NCI-H1417 (cell line): Measurements from ENCODE around the gene PMF1.
"Not testable (repeated sequence)": the region's sequence is repeated elsewhere in the genome, so short reads cannot be mapped to it uniquely, and the experiment has no call there.

Experiments
- DNase-seq, 3 experiments: peaks; one replicate each; lab custom pipeline; 2025; lab: John Stamatoyannopoulos, UW

PMF1 gene

GRCh38 chr1:156196445-156196844, 16.4 kb upstream of the PMF1 start:
- DNase-seq = no peak

GRCh38 chr1:156198831-156199349, 13.9 kb upstream of the PMF1 start:
- no peak for DNase-seq

- DNase-seq = no peak
Measured at GRCh38 chr1:156200044-156200443, 12.8 kb upstream of the PMF1 start.

- DNase-seq = no peak
Measured at GRCh38 chr1:156203331-156203730, 9.5 kb upstream of the PMF1 start.

- DNase-seq = no peak
Measured at GRCh38 chr1:156204686-156205085, 8.1 kb upstream of the PMF1 start.

GRCh38 chr1:156211243-156211642, 1.6 kb upstream of the PMF1 start:
- DNase-seq = no peak

- peak in 1 of 3 experiments; percentile 31 for DNase-seq
Measured at GRCh38 chr1:156212130-156212529, 677 bp upstream of the PMF1 start.

GRCh38 chr1:156213644-156213966, 798 bp downstream of the PMF1 start:
- no peak for DNase-seq

- no peak for DNase-seq
Measured at GRCh38 chr1:156214024-156214748, 1.4 kb downstream of the PMF1 start.

- not testable (repeated sequence) for DNase-seq
Measured at GRCh38 chr1:156216361-156217086, 3.7 kb downstream of the PMF1 start.

GRCh38 chr1:156217871-156218270, 5.1 kb downstream of the PMF1 start:
- DNase-seq = no peak

- no peak for DNase-seq
Measured at GRCh38 chr1:156220226-156220625, 7.4 kb downstream of the PMF1 start.

GRCh38 chr1:156221986-156222692, 9.3 kb downstream of the PMF1 start:
- DNase-seq = no peak

GRCh38 chr1:156225677-156226014, 12.8 kb downstream of the PMF1 start:
- no peak for DNase-seq

GRCh38 chr1:156226116-156226538, 13.3 kb downstream of the PMF1 start:
- DNase-seq = no peak

- DNase-seq = no peak
Measured at GRCh38 chr1:156226782-156227181, 14.0 kb downstream of the PMF1 start.

GRCh38 chr1:156228501-156228900, 15.7 kb downstream of the PMF1 start:
- DNase-seq = no peak

- no peak for DNase-seq
Measured at GRCh38 chr1:156229809-156230472, 17.1 kb downstream of the PMF1 start.

GRCh38 chr1:156230473-156230837, 17.6 kb downstream of the PMF1 start:
- no peak for DNase-seq

GRCh38 chr1:156232201-156232894, 19.5 kb downstream of the PMF1 start:
- DNase-seq = peak; percentile 15 to 55 (median 53)

- DNase-seq = no peak
Measured at GRCh38 chr1:156233426-156234127, 20.8 kb downstream of the PMF1 start.
